GM23338 (cell line): ENCODE data around the gene PRTFDC1. TPM values are rescaled to one million over a fixed set of nuclear protein-coding genes. Genes with fewer than 3 reads are reported as not detected.

Experiments
- ATAC-seq: fragments of 200-7000 bp; cut with Tn5 transposase; 3 replicates; pipeline ENCODE4 v1.9.1; 2020
- DNase-seq: peaks from one replicate; pipeline ENCODE4 v3.0.0-alpha.2; 2015; ENCODE audit warnings: low spot score
- H2AFZ ChIP-seq: fragments of 200-600 bp; sonication (generic); 2 replicates; pipeline ENCODE4 v1.8.0; 2016; ENCODE audit warnings: antibody characterized with exemption, mild to moderate bottlenecking, moderate library complexity
- H3F3A ChIP-seq: fragments of 200-600 bp; sonication (generic); replicated peaks from 2 replicates; pipeline ENCODE4 v1.8.0; 2017; ENCODE audit warnings: antibody characterized with exemption, mixed run types, low read depth
- H3K27ac ChIP-seq: fragments of 200-600 bp; sonication (generic); 2 replicates; pipeline ENCODE4 v1.6.1; 2016; ENCODE audit warnings: low read depth
- H3K27me3 ChIP-seq: fragments of 200-600 bp; sonication (generic); 2 replicates; pipeline ENCODE4 v1.8.0; 2016; ENCODE audit warnings: mild to moderate bottlenecking, mixed run types, moderate library complexity; ENCODE audit not compliant: insufficient read depth
- H3K36me3 ChIP-seq: fragments of 200-600 bp; sonication (generic); 2 replicates; pipeline ENCODE4 v1.8.0; 2016; ENCODE audit warnings: mild to moderate bottlenecking; ENCODE audit not compliant: insufficient read depth
- H3K4me1 ChIP-seq: fragments of 200-600 bp; sonication (generic); 2 replicates; pipeline ENCODE4 v1.8.0; 2016; ENCODE audit warnings: mild to moderate bottlenecking, moderate library complexity; ENCODE audit not compliant: insufficient read depth
- H3K4me2 ChIP-seq: fragments of 200-600 bp; sonication (generic); 2 replicates; pipeline ENCODE4 v1.7.1; 2017; ENCODE audit warnings: mixed run types
- H3K4me3 ChIP-seq: fragments of 200-600 bp; sonication (generic); 2 replicates; pipeline ENCODE4 v1.6.1; 2016; ENCODE audit warnings: mixed run types
- H3K79me2 ChIP-seq: fragments of 200-600 bp; sonication (generic); replicated peaks from 2 replicates; pipeline ENCODE4 v1.8.0; 2017; ENCODE audit warnings: mild to moderate bottlenecking; ENCODE audit not compliant: insufficient read depth
- H3K9me2 ChIP-seq: fragments of 200-600 bp; sonication (generic); 2 replicates; pipeline ENCODE4 v1.8.0; 2017; ENCODE audit not compliant: insufficient read depth
- H4K20me1 ChIP-seq: fragments of 200-600 bp; sonication (generic); replicated peaks from 2 replicates; pipeline ENCODE4 v1.8.0; 2017; ENCODE audit warnings: mild to moderate bottlenecking; ENCODE audit not compliant: insufficient read depth
- H3K27ac Mint-ChIP-seq: 2 replicates; pipeline ENCODE4 v1.8.0; 2020; ENCODE audit warnings: inconsistent platforms, mild to moderate bottlenecking, moderate library complexity, mixed read lengths
- H3K27me3 Mint-ChIP-seq: 3 replicates; pipeline ENCODE4 v1.8.0; 2022; ENCODE audit warnings: low read depth, mild to moderate bottlenecking, moderate library complexity, mixed read lengths, inconsistent platforms; ENCODE audit not compliant: insufficient read depth, poor library complexity
- H3K36me3 Mint-ChIP-seq: 3 replicates; pipeline ENCODE4 v1.8.0; 2021; ENCODE audit warnings: low read depth, mild to moderate bottlenecking, inconsistent platforms, moderate library complexity, mixed read lengths
- H3K4me1 Mint-ChIP-seq: 3 replicates; pipeline ENCODE4 v1.8.0; 2020; ENCODE audit warnings: mild to moderate bottlenecking, inconsistent platforms, mixed read lengths
- H3K4me3 Mint-ChIP-seq: 3 replicates; pipeline ENCODE4 v1.8.0; 2021; ENCODE audit warnings: moderate library complexity, mild to moderate bottlenecking, inconsistent platforms, mixed read lengths
- H3K9me3 Mint-ChIP-seq: 3 replicates; pipeline ENCODE4 v1.8.0; 2020; ENCODE audit warnings: moderate library complexity, mild to moderate bottlenecking, inconsistent platforms, mixed read lengths
- CREB1 ChIP-seq: fragments of 250-450 bp; sonication (Bioruptor Pico); IDR thresholded peaks from 2 replicates; pipeline ENCODE4 v1.5.0; 2020; ENCODE audit warnings: low read depth, mild to moderate bottlenecking, moderate library complexity
- ETS1 ChIP-seq: IDR thresholded peaks from 2 replicates; pipeline ENCODE4 v1.6.1; 2016; ENCODE audit warnings: antibody characterized with exemption
- EZH2 ChIP-seq: fragments of 200-600 bp; sonication (generic); IDR thresholded peaks from one replicate; pipeline ENCODE4 v1.8.0; 2017; ENCODE audit warnings: antibody characterized with exemption, mild to moderate bottlenecking, low read depth; ENCODE audit not compliant: unreplicated experiment
- NANOG ChIP-seq: IDR thresholded peaks from 2 replicates; pipeline ENCODE4 v1.6.1; 2016; ENCODE audit warnings: antibody characterized with exemption, borderline replicate concordance
- POLR2AphosphoS5 ChIP-seq: IDR thresholded peaks from 2 replicates; pipeline ENCODE4 v1.6.1; 2016; ENCODE audit warnings: antibody characterized with exemption, low read depth
- STAT1 ChIP-seq: IDR thresholded peaks from one replicate; pipeline ENCODE4 v1.6.1; 2016; ENCODE audit warnings: antibody characterized with exemption; ENCODE audit not compliant: unreplicated experiment
- ZNF114 ChIP-seq: fragments of 250-450 bp; sonication (Bioruptor Pico); IDR thresholded peaks from 2 replicates; pipeline ENCODE4 v1.5.0; 2020; ENCODE audit warnings: mild to moderate bottlenecking, moderate library complexity
- polyA plus RNA-seq: library from polyadenylated mRNA; unstranded; fragments of >200 nt; fragmentation: Nextera tagmentation; extraction: Ambion mirVana; gene quantifications from 2 replicates; pipeline ENCODE4 v1.2.1, GENCODE V29; 2016
- total RNA-seq: library from RNA; depleted of rRNA; stranded (reverse); fragments of >200 nt; shearing (Covaris generic); gene quantifications from 2 replicates; pipeline ENCODE4 v1.2.3, GENCODE V29; 2014
- TF ChIP-seq, protein P1 (sequence below): fragments of 250-450 bp; sonication (Bioruptor Pico); IDR thresholded peaks from 2 replicates; pipeline ENCODE4 v1.5.0; 2020; ENCODE audit warnings: mild to moderate bottlenecking, moderate library complexity

PRTFDC1 gene
- total and polyA plus RNA-seq, 2 experiments from 2014 or later: 7.9 to 9.1 TPM

- TF ChIP-seq, protein P1, sequence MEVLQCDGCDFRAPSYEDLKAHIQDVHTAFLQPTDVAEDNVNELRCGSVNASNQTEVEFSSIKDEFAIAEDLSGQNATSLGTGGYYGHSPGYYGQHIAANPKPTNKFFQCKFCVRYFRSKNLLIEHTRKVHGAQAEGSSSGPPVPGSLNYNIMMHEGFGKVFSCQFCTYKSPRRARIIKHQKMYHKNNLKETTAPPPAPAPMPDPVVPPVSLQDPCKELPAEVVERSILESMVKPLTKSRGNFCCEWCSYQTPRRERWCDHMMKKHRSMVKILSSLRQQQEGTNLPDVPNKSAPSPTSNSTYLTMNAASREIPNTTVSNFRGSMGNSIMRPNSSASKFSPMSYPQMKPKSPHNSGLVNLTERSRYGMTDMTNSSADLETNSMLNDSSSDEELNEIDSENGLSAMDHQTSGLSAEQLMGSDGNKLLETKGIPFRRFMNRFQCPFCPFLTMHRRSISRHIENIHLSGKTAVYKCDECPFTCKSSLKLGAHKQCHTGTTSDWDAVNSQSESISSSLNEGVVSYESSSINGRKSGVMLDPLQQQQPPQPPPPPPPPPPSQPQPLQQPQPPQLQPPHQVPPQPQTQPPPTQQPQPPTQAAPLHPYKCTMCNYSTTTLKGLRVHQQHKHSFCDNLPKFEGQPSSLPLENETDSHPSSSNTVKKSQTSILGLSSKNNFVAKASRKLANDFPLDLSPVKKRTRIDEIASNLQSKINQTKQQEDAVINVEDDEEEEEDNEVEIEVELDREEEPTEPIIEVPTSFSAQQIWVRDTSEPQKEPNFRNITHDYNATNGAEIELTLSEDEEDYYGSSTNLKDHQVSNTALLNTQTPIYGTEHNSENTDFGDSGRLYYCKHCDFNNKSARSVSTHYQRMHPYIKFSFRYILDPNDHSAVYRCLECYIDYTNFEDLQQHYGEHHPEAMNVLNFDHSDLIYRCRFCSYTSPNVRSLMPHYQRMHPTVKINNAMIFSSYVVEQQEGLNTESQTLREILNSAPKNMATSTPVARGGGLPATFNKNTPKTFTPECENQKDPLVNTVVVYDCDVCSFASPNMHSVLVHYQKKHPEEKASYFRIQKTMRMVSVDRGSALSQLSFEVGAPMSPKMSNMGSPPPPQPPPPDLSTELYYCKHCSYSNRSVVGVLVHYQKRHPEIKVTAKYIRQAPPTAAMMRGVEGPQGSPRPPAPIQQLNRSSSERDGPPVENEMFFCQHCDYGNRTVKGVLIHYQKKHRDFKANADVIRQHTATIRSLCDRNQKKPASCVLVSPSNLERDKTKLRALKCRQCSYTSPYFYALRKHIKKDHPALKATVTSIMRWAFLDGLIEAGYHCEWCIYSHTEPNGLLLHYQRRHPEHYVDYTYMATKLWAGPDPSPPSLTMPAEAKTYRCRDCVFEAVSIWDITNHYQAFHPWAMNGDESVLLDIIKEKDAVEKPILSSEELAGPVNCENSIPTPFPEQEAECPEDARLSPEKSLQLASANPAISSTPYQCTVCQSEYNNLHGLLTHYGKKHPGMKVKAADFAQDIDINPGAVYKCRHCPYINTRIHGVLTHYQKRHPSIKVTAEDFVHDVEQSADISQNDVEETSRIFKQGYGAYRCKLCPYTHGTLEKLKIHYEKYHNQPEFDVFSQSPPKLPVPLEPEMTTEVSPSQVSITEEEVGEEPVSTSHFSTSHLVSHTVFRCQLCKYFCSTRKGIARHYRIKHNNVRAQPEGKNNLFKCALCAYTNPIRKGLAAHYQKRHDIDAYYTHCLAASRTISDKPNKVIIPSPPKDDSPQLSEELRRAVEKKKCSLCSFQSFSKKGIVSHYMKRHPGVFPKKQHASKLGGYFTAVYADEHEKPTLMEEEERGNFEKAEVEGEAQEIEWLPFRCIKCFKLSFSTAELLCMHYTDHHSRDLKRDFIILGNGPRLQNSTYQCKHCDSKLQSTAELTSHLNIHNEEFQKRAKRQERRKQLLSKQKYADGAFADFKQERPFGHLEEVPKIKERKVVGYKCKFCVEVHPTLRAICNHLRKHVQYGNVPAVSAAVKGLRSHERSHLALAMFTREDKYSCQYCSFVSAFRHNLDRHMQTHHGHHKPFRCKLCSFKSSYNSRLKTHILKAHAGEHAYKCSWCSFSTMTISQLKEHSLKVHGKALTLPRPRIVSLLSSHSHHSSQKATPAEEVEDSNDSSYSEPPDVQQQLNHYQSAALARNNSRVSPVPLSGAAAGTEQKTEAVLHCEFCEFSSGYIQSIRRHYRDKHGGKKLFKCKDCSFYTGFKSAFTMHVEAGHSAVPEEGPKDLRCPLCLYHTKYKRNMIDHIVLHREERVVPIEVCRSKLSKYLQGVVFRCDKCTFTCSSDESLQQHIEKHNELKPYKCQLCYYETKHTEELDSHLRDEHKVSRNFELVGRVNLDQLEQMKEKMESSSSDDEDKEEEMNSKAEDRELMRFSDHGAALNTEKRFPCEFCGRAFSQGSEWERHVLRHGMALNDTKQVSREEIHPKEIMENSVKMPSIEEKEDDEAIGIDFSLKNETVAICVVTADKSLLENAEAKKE (CRISPR knock-in tag): no peak
Measured at GRCh38 chr10:24904824-24905223, 47.6 kb downstream of the PRTFDC1 start (continued).

DNA sequence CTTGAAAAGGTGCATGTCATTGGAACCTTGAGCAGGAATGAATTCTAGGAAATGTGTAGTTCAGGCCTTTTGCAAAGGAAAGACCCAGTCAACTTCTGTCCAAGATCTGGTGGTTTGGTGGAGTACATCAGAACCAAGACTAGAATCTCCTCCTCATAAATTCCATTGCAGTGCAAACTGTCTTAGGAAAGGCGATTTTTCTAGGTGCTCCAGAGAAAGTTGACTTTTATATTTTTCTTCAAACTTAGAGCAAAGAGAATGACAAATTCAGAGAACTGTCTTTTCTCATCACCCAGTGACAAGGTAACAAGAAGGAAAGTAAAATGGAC lies 50.0 kb downstream of the PRTFDC1 start:
- no peak for ATAC-seq
- no peak overlapping the region for H3K4me2 ChIP-seq

More for the DNA sequence above, 50.0 kb downstream of the PRTFDC1 start:
- H3K79me2 ChIP-seq: no peaks in the 10 kb centered on the region
- no peaks in the 10 kb centered on the region for H3K27me3 ChIP-seq
- H3K27me3 Mint-ChIP-seq: no peaks in the 10 kb centered on the region
- TF ChIP-seq NANOG (no peak), EZH2 (no peak), POLR2AphosphoS5 (no peak), ZNF114 (CRISPR knock-in tag) (no peak), CREB1 (CRISPR knock-in tag) (no peak), STAT1 (no peak), ETS1 (no peak)
- TF ChIP-seq, protein P1 (CRISPR knock-in tag): no peak
- H3K36me3 ChIP-seq: no peaks in the 10 kb centered on the region
- no peak overlapping the region for H3K27ac ChIP-seq
- no peak overlapping the region for H2AFZ ChIP-seq
- DNase-seq: no peak
- no peak overlapping the region for H3K4me3 Mint-ChIP-seq
- H3K36me3 Mint-ChIP-seq: no peaks in the 10 kb centered on the region
- H3K27ac Mint-ChIP-seq: no peak overlapping the region
- H3K4me3 ChIP-seq: no peak overlapping the region
- no peaks in the 10 kb centered on the region for H3K9me2 ChIP-seq
- no peaks in the 10 kb centered on the region for H4K20me1 ChIP-seq
- H3K4me1 ChIP-seq: peaks cover 2% of the 10 kb centered on the region; the same call in 1 of the 2 replicates
- H3K9me3 Mint-ChIP-seq: no peaks in the 10 kb centered on the region
- peaks cover 4% of the 10 kb centered on the region; the same call in 1 of the 3 replicates for H3K4me1 Mint-ChIP-seq
- no peaks in the 10 kb centered on the region for H3F3A ChIP-seq
